GM12875 (cell line): ENCODE results near the gene OR10A2.
"Not testable (repeated sequence)": the region's sequence is repeated elsewhere in the genome, so short reads cannot be mapped to it uniquely, and the experiment has no call there.

ENCODE experiments used
- H3K4me3 ChIP-seq: one replicate; pipeline ENCODE4 v1.5.1; 2011; ENCODE audit warnings: low read depth, low read length, control low read depth
- CTCF ChIP-seq: IDR thresholded peaks from 2 replicates; pipeline ENCODE4 v1.5.1; 2011; ENCODE audit warnings: low read depth, mild to moderate bottlenecking, control low read depth, inconsistent platforms, low read length, moderate library complexity, borderline replicate concordance; ENCODE audit not compliant: insufficient read depth

OR10A2 gene

GRCh38 chr11:6898911-6899310, 36.1 kb downstream of the OR10A2 start:
- no peak for TF ChIP-seq CTCF
- no peak overlapping the region for H3K4me3 ChIP-seq

- TF ChIP-seq CTCF, result no peak
Observed at GRCh38 chr11:6900327-6900999, 37.6 kb downstream of the OR10A2 start.

GRCh38 chr11:6904804-6905203, 41.9 kb downstream of the OR10A2 start:
- H3K4me3 ChIP-seq, result not testable (repeated sequence)

More at GRCh38 chr11:6900327-6900999, 37.6 kb downstream of the OR10A2 start:
- no peak overlapping the region for H3K4me3 ChIP-seq

GRCh38 chr11:6911378-6911777, 48.5 kb downstream of the OR10A2 start:
- H3K4me3 ChIP-seq, result no peak overlapping the region
- no peak for TF ChIP-seq CTCF

- TF ChIP-seq CTCF, result no peak
Observed at GRCh38 chr11:6911948-6912347, 49.1 kb downstream of the OR10A2 start.

GRCh38 chr11:6919698-6920097, 56.8 kb downstream of the OR10A2 start:
- TF ChIP-seq CTCF, result no peak

More at GRCh38 chr11:6911948-6912347, 49.1 kb downstream of the OR10A2 start:
- no peak overlapping the region for H3K4me3 ChIP-seq

GRCh38 chr11:6920702-6921101, 57.8 kb downstream of the OR10A2 start, which contains the start of gene OR2D3:
Gene OR2D3, plus strand, starts transcription at chr11:6921002. Its CDS starts 0 bp downstream, at chr11:6921002.
- no peak within 1 kb of the TSS for H3K4me3 ChIP-seq
- no peak for TF ChIP-seq CTCF

More at GRCh38 chr11:6919698-6920097, 56.8 kb downstream of the OR10A2 start:
- H3K4me3 ChIP-seq, result no peak overlapping the region
